Epithelial cell of esophagus (primary cell): ENCODE measurements around the gene LARP6.

ENCODE experiments used
- DNase-seq: peaks from one replicate; pipeline ENCODE4 v3.0.0; 2010; ENCODE audit warnings: low read depth
- H3K4me3 ChIP-seq: 2 replicates; pipeline ENCODE4 v1.5.1; 2011; ENCODE audit warnings: mild to moderate bottlenecking, low read length, control low read depth
- CTCF ChIP-seq: IDR thresholded peaks from 2 replicates; pipeline ENCODE4 v1.5.1; 2011; ENCODE audit warnings: low read depth, mild to moderate bottlenecking, low read length, control low read depth, inconsistent platforms; ENCODE audit not compliant: insufficient read depth; ENCODE audit errors: missing control alignments

The LARP6 gene

GRCh38 chr15:70852501-70853317 lies 1.2 kb downstream of the LARP6 start:
- TF ChIP-seq CTCF, result no peak
- peak; percentile 87 for DNase-seq
- peak overlapping the region; percentile 45 for H3K4me3 ChIP-seq

- no peak for TF ChIP-seq CTCF
- no peak for DNase-seq
- no peak overlapping the region for H3K4me3 ChIP-seq
Observed at GRCh38 chr15:70851889-70852288, 2.1 kb downstream of the LARP6 start.

GRCh38 chr15:70845602-70846360 lies 8.2 kb downstream of the LARP6 start:
- no peak for DNase-seq
- no peak for TF ChIP-seq CTCF
- H3K4me3 ChIP-seq, result no peak overlapping the region

GRCh38 chr15:70837476-70837875 lies 16.5 kb downstream of the LARP6 start:
- TF ChIP-seq CTCF, result no peak
- H3K4me3 ChIP-seq, result no peak overlapping the region
- DNase-seq, result no peak

GRCh38 chr15:70835841-70836240 lies 18.1 kb downstream of the LARP6 start:
- no peak overlapping the region for H3K4me3 ChIP-seq
- DNase-seq, result no peak
- no peak for TF ChIP-seq CTCF

GRCh38 chr15:70835415-70835814 lies 18.5 kb downstream of the LARP6 start:
- no peak for DNase-seq
- no peak for TF ChIP-seq CTCF
- H3K4me3 ChIP-seq, result no peak overlapping the region

- no peak for TF ChIP-seq CTCF
- DNase-seq, result no peak
- H3K4me3 ChIP-seq, result no peak overlapping the region
Observed at GRCh38 chr15:70834999-70835398, 19.0 kb downstream of the LARP6 start.
